ENCODE measurements around the gene DENND11. TPM values are rescaled to one million over a fixed set of nuclear protein-coding genes. Genes with fewer than 3 reads are reported as not detected.

The DENND11 gene
- total and polyA plus RNA-seq, 10 of the 15 experiments (the other 5 are each of a cell fraction or from before 2014, with no cell fraction given) = 2.7 to 47.0 (median 26.6) TPM

DNA sequence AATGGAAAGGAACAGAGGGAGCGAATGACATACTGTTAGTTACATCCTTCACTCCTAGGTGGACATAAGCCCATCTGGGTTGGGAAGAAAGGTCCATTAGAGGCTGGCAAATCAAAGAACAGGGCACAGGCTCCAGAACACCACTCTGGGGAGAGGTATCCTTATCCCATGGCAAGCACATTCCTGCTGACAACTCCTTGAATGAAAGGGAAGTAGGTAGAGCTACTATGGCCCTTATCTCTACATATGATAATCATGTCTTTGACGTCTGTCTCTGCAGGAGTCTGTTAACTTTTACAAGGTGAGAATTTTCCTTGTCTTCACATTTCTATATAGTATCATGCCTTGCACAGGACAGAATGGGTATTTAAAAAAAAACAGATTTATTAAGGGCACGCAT lies 10.4 kb downstream of the DENND11 start:
- WGBS (ENCODE audit: insufficient coverage, insufficient replicate concordance, low lambda C conversion rate, missing lambda C conversion rate) = 99% methylated on average over 3 of the region's 3 CpGs
- no TSS peak for BruUV-seq (replicated peaks)
- no peaks in the 10 kb centered on the region for H3K9me3 ChIP-seq (replicated peaks; ENCODE audit: control insufficient read depth, insufficient read depth, low read length)
- no peak overlapping the region for H3K4me2 ChIP-seq (ENCODE audit: control insufficient read depth, insufficient read depth)
- H3K27me3 ChIP-seq (replicated peaks in 1 of 2; ENCODE audit: control insufficient read depth in 2 of 2, insufficient read depth in 2 of 2, low read length in 1 of 2) = no peaks in the 10 kb centered on the region
- in situ Hi-C loops (cut with MboI) (no loop called here), intact Hi-C loops (cut with micrococcal nuclease; ENCODE audit: unreplicated experiment) (no loop called here)
- DNase-seq (ENCODE audit: low read depth, low spot score) = no peak
- H2AFZ ChIP-seq (ENCODE audit: control insufficient read depth, low read depth, low read length) = no peak overlapping the region
- no peak overlapping the region for H3K9ac ChIP-seq (ENCODE audit: control insufficient read depth, insufficient read depth, low read length)
- ChIA-PET POLR2A (interaction anchor here (1.7 kb wide), 1 partner anchor 7 kb away, joined by 4 read pairs; no protein-coding TSS in a partner anchor), RAD21 (ENCODE audit: unreplicated experiment) (no interaction called here), CTCF (interaction anchor here (0.6 kb wide), 1 partner anchor 8 kb away, joined by 3 read pairs; no protein-coding TSS in a partner anchor), SMC1A (ENCODE audit: uncharacterized antibody, unreplicated experiment) (no interaction called here)
- H4K20me1 ChIP-seq (ENCODE audit: control insufficient read depth, insufficient read depth) = no peaks in the 10 kb centered on the region
- H3K36me3 ChIP-seq (ENCODE audit: control insufficient read depth in 2 of 2, insufficient read depth in 2 of 2, low read length in 1 of 2) = no peaks in the 10 kb centered on the region
- TF ChIP-seq CREM (IDR thresholded peaks at IDR 0.05; ENCODE audit: low read depth) (no peak), NFXL1 (IDR thresholded peaks at IDR 0.05; ENCODE audit: borderline replicate concordance) (no peak), GABPA (IDR thresholded peaks at IDR 0.05; ENCODE audit: low read depth) (no peak), PAX8 (IDR thresholded peaks at IDR 0.05) (no peak), SPI1 (IDR thresholded peaks at IDR 0.05; ENCODE audit: borderline replicate concordance, insufficient read depth, low read depth, low read length) (no peak), NR2C1 (IDR thresholded peaks at IDR 0.05) (no peak), ZNF207 (IDR thresholded peaks at IDR 0.05; ENCODE audit: borderline replicate concordance) (no peak), ZBTB40 (IDR thresholded peaks at IDR 0.05; ENCODE audit: borderline replicate concordance) (no peak), IKZF1 (conservative IDR thresholded peaks at IDR 0.05) (no peak), ZNF274 (IDR thresholded peaks at IDR 0.05; ENCODE audit: insufficient read depth, insufficient read length) (no peak)
- TF ChIP-seq, protein P1, sequence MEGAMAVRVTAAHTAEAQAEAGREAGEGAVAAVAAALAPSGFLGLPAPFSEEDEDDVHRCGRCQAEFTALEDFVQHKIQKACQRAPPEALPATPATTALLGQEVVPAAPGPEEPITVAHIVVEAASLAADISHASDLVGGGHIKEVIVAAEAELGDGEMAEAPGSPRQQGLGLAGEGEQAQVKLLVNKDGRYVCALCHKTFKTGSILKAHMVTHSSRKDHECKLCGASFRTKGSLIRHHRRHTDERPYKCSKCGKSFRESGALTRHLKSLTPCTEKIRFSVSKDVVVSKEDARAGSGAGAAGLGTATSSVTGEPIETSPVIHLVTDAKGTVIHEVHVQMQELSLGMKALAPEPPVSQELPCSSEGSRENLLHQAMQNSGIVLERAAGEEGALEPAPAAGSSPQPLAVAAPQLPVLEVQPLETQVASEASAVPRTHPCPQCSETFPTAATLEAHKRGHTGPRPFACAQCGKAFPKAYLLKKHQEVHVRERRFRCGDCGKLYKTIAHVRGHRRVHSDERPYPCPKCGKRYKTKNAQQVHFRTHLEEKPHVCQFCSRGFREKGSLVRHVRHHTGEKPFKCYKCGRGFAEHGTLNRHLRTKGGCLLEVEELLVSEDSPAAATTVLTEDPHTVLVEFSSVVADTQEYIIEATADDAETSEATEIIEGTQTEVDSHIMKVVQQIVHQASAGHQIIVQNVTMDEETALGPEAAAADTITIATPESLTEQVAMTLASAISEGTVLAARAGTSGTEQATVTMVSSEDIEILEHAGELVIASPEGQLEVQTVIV (IDR thresholded peaks at IDR 0.05; ENCODE audit: borderline replicate concordance, partially characterized antibody) = no peak
- TF ChIP-seq, protein P2, sequence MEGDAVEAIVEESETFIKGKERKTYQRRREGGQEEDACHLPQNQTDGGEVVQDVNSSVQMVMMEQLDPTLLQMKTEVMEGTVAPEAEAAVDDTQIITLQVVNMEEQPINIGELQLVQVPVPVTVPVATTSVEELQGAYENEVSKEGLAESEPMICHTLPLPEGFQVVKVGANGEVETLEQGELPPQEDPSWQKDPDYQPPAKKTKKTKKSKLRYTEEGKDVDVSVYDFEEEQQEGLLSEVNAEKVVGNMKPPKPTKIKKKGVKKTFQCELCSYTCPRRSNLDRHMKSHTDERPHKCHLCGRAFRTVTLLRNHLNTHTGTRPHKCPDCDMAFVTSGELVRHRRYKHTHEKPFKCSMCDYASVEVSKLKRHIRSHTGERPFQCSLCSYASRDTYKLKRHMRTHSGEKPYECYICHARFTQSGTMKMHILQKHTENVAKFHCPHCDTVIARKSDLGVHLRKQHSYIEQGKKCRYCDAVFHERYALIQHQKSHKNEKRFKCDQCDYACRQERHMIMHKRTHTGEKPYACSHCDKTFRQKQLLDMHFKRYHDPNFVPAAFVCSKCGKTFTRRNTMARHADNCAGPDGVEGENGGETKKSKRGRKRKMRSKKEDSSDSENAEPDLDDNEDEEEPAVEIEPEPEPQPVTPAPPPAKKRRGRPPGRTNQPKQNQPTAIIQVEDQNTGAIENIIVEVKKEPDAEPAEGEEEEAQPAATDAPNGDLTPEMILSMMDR (IDR thresholded peaks at IDR 0.05 in 2 of 3, conservative IDR thresholded peaks at IDR 0.05 in 1 of 3; ENCODE audit: control insufficient read depth in 2 of 3, extremely low read depth in 1 of 3, insufficient read depth in 1 of 3, low read depth in 3 of 3, low read length in 3 of 3) = no peak
- peaks cover 14% of the 10 kb centered on the region for H3K79me2 ChIP-seq (ENCODE audit: control insufficient read depth, insufficient read depth, low read length)
- H3K4me3 ChIP-seq = no peak overlapping the region
- no peak for FAIRE-seq
- H3K27ac ChIP-seq (ENCODE audit: control insufficient read depth, insufficient read depth) = no peak overlapping the region
- no peak for ATAC-seq
- H3K4me1 ChIP-seq (ENCODE audit: control insufficient read depth, insufficient read depth, low read length) = no peaks in the 10 kb centered on the region
